T-helper 17 cell (primary cell): ENCODE measurements around the gene GREM2. TPM values are rescaled to one million over a fixed set of nuclear protein-coding genes. Genes with fewer than 3 reads are reported as not detected.

Experiments used
- ATAC-seq: fragments of 150-1000 bp; cut with Tn5 transposase; 2 replicates; pipeline ENCODE4 v1.10.0; 2021; ENCODE audit warnings: mild to moderate bottlenecking, moderate library complexity
- DNase-seq, 3 donors: peaks; one replicate each; pipeline versions ENCODE4 v3.0.0 to v3.0.0-alpha.2; 2020 to 2021
- H3K9me3 ChIP-seq: one replicate; pipeline ENCODE4 v1.7.0; 2013; ENCODE audit warnings: low read length, mild to moderate bottlenecking; ENCODE audit not compliant: control insufficient read depth, poor library complexity, severe bottlenecking
- H3K27ac Mint-ChIP-seq: one replicate; pipeline ENCODE4 v1.8.0; 2022; ENCODE audit warnings: mild to moderate bottlenecking, moderate library complexity, mixed read lengths
- H3K27me3 Mint-ChIP-seq: one replicate; pipeline ENCODE4 v1.8.0; 2022; ENCODE audit warnings: mixed read lengths
- H3K36me3 Mint-ChIP-seq: one replicate; pipeline ENCODE4 v1.8.0; 2022; ENCODE audit warnings: low read depth, mixed read lengths
- H3K4me1 Mint-ChIP-seq: one replicate; pipeline ENCODE4 v1.8.0; 2022; ENCODE audit warnings: mild to moderate bottlenecking, mixed read lengths
- H3K4me3 Mint-ChIP-seq: one replicate; pipeline ENCODE4 v1.8.0; 2022; ENCODE audit warnings: mild to moderate bottlenecking, moderate library complexity, mixed read lengths
- total RNA-seq, 4 donors: library from RNA in 2 of 4; stranded (reverse) in 2 of 4; gene quantifications; one replicate each; pipeline ENCODE4 v1.2.3 and lab custom pipeline; 2022 to 2026

The GREM2 gene
- total RNA-seq, 2 donors from 2014 or later = 5.5 to 8.5 TPM

DNA sequence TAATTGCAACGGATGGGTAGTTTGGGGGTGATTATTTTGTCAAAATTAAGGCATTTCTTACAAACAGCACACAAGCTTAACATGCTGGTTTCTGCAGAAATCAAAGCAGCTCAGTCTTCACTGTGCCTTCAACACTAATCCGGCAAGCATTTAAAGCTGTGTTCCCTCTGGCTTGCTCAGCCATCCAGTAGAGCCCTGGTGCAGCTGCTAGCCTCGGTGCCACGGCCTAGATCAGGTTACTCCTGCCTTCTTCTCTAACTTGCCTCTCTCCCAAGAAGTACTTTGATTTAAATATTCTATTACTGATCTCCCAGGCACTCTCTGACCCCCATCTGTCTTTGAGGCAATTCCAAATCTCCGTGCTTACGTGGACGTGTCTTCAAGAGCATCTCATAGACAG lies 85.6 kb downstream of the GREM2 start:
- H3K4me1 Mint-ChIP-seq = peaks cover 5% of the 10 kb centered on the region
- no peaks in the 10 kb centered on the region for H3K27me3 Mint-ChIP-seq
- DNase-seq = no peak
- no peak overlapping the region for H3K27ac Mint-ChIP-seq
- no peak overlapping the region for H3K4me3 Mint-ChIP-seq
- ATAC-seq = no peak
- no peaks in the 10 kb centered on the region for H3K9me3 ChIP-seq
- H3K36me3 Mint-ChIP-seq = no peaks in the 10 kb centered on the region

DNA sequence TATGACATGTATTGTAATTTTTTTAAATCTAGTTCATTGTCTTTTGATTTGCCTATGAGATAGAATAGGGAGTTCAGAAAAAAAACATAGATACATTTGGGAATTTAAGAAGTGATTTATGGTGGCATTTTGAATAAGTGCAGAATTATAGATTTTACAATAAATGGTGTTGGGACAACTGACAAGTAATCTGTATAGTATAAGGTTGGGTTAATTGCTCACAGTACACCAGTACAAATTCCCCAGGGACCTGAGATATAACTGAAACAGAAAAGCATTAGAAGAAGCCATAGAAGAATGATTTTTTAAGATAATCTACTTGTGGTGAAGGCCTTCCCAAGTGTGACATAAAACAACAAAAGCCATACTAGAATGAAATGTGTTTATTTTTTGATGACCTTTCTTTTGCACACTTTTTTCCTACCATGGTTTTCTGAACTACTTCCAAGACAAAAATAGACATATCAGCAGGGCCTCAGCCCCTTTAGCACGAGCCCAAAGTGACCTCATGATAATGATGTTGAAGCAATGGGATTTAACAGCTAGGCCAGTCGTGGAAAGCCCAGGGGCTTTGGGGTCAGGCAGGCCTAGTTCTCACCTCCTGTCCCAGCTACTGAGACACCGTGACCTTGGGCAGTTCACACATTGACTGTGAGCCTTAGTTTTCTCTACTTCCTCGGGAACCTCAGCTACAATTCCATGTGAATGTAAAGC lies 87.4 kb downstream of the GREM2 start:
- no peak for ATAC-seq
- no peak overlapping the region for H3K4me3 Mint-ChIP-seq

GRCh38 chr1:240522122-240522822 lies 89.7 kb downstream of the GREM2 start:
- DNase-seq = no peak
- Mint-ChIP-seq H3K4me1 (peaks cover 5% of the 10 kb centered on the region), H3K27me3 (no peaks in the 10 kb centered on the region), H3K4me3 (no peak overlapping the region), H3K27ac (no peak overlapping the region), H3K36me3 (no peaks in the 10 kb centered on the region)
- no peaks in the 10 kb centered on the region for H3K9me3 ChIP-seq
- ATAC-seq = no peak

More for the DNA sequence above, 87.4 kb downstream of the GREM2 start:
- Mint-ChIP-seq H3K4me1 (peaks cover 5% of the 10 kb centered on the region), H3K36me3 (no peaks in the 10 kb centered on the region), H3K27ac (peak overlapping the region; percentile 39), H3K27me3 (no peaks in the 10 kb centered on the region)
- DNase-seq = no peak
- no peaks in the 10 kb centered on the region for H3K9me3 ChIP-seq

- Mint-ChIP-seq H3K4me1 (peaks cover 8% of the 10 kb centered on the region), H3K27me3 (no peaks in the 10 kb centered on the region), H3K36me3 (peaks cover 2% of the 10 kb centered on the region), H3K27ac (no peak overlapping the region), H3K4me3 (no peak overlapping the region)
- ATAC-seq = no peak
- DNase-seq = no peak
- H3K9me3 ChIP-seq = no peaks in the 10 kb centered on the region
Observed at GRCh38 chr1:240517891-240518290, 94.1 kb downstream of the GREM2 start.

GRCh38 chr1:240516069-240516468 lies 95.9 kb downstream of the GREM2 start:
- no peak for DNase-seq
- Mint-ChIP-seq H3K4me3 (no peak overlapping the region), H3K4me1 (peaks cover 6% of the 10 kb centered on the region), H3K36me3 (peaks cover 2% of the 10 kb centered on the region), H3K27ac (no peak overlapping the region), H3K27me3 (no peaks in the 10 kb centered on the region)
- ATAC-seq = no peak
- no peaks in the 10 kb centered on the region for H3K9me3 ChIP-seq

GRCh38 chr1:240515505-240515904 lies 96.5 kb downstream of the GREM2 start:
- Mint-ChIP-seq H3K27ac (no peak overlapping the region), H3K4me1 (peaks cover 6% of the 10 kb centered on the region), H3K4me3 (no peak overlapping the region), H3K36me3 (peaks cover 2% of the 10 kb centered on the region), H3K27me3 (no peaks in the 10 kb centered on the region)
- ATAC-seq (no peak), DNase-seq (no peak)
- no peaks in the 10 kb centered on the region for H3K9me3 ChIP-seq

DNA sequence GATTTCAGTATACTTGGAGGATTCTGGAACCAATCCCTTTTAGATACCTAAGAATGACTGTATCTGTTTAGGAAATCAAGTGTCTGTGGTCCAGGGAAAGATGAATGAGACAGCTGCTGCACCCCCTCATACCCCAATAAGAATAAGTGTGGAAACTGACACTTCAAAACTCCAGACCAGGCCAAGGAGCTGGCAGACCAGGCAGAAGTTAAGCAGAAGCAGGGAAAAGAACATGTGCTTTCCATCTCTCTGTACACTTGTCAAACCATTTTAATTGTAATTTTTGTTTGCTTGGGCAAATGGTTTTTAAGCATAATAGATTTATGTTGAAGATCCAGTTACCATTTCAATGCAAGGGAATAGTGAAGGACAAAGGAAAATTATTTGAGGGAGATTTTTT lies 100.2 kb downstream of the GREM2 start:
- no peak for DNase-seq
- no peak for ATAC-seq
- Mint-ChIP-seq H3K36me3 (peaks cover 2% of the 10 kb centered on the region), H3K27ac (no peak overlapping the region), H3K27me3 (no peaks in the 10 kb centered on the region), H3K4me1 (peaks cover 6% of the 10 kb centered on the region), H3K4me3 (no peak overlapping the region)
- no peaks in the 10 kb centered on the region for H3K9me3 ChIP-seq

DNA sequence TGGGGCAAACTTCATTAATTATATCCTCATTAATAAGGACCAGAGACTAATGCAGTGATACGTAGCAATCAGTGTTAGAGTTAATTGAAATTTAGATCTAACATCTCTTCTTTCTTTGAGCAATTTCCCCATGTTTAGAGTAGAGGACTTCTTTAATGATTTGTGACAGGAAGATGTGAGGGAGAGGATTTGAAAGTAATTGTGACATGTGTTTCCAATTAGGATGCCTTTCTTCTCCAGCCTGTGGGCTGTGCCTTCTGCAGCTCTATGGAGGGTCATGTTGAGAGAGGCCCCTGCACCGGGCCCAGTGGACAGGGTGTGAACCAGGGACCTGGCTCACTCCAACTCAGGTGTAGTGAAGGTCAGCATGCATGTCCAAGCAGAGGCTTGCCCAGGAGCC lies 103.0 kb downstream of the GREM2 start:
- ATAC-seq (no peak), DNase-seq (no peak)
- H3K36me3 Mint-ChIP-seq = peaks cover 2% of the 10 kb centered on the region
- H3K27me3 Mint-ChIP-seq = no peaks in the 10 kb centered on the region
- no peak overlapping the region for H3K4me3 Mint-ChIP-seq
- no peak overlapping the region for H3K27ac Mint-ChIP-seq
- H3K4me1 Mint-ChIP-seq = peaks cover 5% of the 10 kb centered on the region
- H3K9me3 ChIP-seq = no peaks in the 10 kb centered on the region

DNA sequence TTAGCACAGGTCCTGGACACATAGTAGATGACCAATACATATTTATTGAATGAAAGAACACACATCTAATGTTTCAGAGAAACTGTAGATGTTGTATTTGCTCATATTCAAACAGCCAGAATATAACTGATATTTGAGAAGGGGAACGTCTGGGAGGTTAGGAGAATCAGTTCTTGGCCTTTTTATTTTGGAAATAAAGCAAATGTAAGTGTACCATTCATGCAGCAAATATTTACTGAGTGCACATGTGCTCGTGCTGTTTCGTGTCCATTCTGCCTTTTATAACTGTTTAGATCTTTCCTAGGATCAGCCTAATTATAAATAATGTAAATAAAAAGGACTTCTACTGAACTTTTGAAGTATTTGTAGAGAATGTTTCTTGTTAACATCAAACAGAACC lies 103.8 kb downstream of the GREM2 start:
- no peak overlapping the region for H3K27ac Mint-ChIP-seq
- peaks cover 5% of the 10 kb centered on the region for H3K4me1 Mint-ChIP-seq
- no peaks in the 10 kb centered on the region for H3K9me3 ChIP-seq
- ATAC-seq (no peak), DNase-seq (no peak)
- no peak overlapping the region for H3K4me3 Mint-ChIP-seq
- no peaks in the 10 kb centered on the region for H3K27me3 Mint-ChIP-seq
- peaks cover 2% of the 10 kb centered on the region for H3K36me3 Mint-ChIP-seq

DNA sequence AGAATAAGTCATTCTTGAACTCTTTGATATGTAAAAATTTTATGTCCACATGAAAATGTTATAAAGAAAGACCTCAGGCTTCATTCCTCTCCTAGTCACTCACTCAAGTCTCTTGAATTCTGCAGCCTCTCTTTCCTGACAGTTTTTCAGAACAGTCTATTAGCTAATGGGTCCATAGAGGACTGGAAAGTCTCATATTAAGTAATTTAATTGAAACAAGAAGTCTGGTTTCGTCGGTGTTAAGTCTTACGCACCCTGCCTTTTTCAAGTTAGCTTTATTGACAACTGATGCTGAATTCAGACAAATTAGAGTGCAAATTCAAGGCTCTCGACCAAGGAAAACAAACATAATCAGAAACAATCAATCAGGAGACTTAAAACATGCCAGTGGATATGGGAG lies 105.8 kb downstream of the GREM2 start:
- ATAC-seq = no peak
- H3K27me3 Mint-ChIP-seq = no peaks in the 10 kb centered on the region
- no peaks in the 10 kb centered on the region for H3K9me3 ChIP-seq
- H3K4me3 Mint-ChIP-seq = no peak overlapping the region
- H3K27ac Mint-ChIP-seq = no peak overlapping the region
- H3K4me1 Mint-ChIP-seq = peaks cover 5% of the 10 kb centered on the region
- DNase-seq = no peak
- H3K36me3 Mint-ChIP-seq = no peaks in the 10 kb centered on the region

DNA sequence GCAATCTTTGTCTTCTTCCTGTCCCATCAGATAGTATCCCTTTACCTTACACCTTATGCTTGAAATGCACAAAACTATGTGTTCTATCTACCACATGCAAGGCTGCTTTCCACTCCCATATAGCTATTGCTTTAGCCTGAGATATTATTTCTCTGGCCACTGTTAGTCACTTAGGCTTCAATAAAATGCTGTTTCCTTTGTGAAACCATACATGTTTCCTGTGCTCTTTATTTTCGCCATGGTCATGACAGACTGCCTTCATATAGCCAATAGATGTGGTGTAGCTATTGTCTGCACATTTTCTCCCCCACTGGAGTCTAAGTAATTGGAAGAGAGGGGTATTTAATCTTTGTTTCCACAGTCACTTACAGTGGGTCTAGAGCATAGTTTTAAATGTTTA lies 108.4 kb downstream of the GREM2 start:
- Mint-ChIP-seq H3K27me3 (no peaks in the 10 kb centered on the region), H3K4me3 (no peak overlapping the region), H3K27ac (no peak overlapping the region), H3K4me1 (peaks cover 7% of the 10 kb centered on the region), H3K36me3 (no peaks in the 10 kb centered on the region)
- ATAC-seq (no peak), DNase-seq (no peak)
- H3K9me3 ChIP-seq = no peaks in the 10 kb centered on the region

DNA sequence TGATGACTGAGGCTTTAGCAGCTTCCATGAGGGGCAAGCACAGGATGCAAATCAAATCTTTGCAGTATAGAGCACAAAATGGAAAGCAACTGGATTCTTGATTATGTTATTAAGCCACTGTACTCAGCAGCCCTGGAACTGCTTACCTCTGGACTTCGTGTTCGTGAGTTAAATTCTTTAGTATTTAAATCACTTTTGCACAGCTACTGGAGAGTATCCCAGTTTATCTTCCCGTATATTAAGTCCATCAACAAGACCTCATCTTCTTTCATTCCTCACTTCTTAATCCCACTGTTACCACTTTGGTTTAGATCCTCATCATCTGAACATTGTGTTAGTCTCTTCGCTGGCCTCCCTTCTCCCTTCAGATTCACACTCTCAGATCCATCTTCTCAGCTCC lies 108.9 kb downstream of the GREM2 start:
- DNase-seq (no peak), ATAC-seq (no peak)
- Mint-ChIP-seq H3K36me3 (no peaks in the 10 kb centered on the region), H3K4me1 (peaks cover 10% of the 10 kb centered on the region), H3K4me3 (no peak overlapping the region), H3K27ac (no peak overlapping the region), H3K27me3 (no peaks in the 10 kb centered on the region)
- no peaks in the 10 kb centered on the region for H3K9me3 ChIP-seq

GRCh38 chr1:240501115-240501514 lies 110.8 kb downstream of the GREM2 start:
- Mint-ChIP-seq H3K27ac (no peak overlapping the region), H3K4me3 (no peak overlapping the region), H3K36me3 (no peaks in the 10 kb centered on the region), H3K4me1 (peaks cover 8% of the 10 kb centered on the region), H3K27me3 (no peaks in the 10 kb centered on the region)
- ATAC-seq = no peak
- DNase-seq = no peak
- H3K9me3 ChIP-seq = no peaks in the 10 kb centered on the region

- Mint-ChIP-seq H3K27ac (no peak overlapping the region), H3K4me3 (no peak overlapping the region), H3K27me3 (no peaks in the 10 kb centered on the region), H3K4me1 (peaks cover 8% of the 10 kb centered on the region), H3K36me3 (no peaks in the 10 kb centered on the region)
- no peak for DNase-seq
- no peaks in the 10 kb centered on the region for H3K9me3 ChIP-seq
- no peak for ATAC-seq
Observed at GRCh38 chr1:240500647-240501046, 111.3 kb downstream of the GREM2 start.
